Activated CD4-positive, CD25-positive, alpha-beta regulatory T cell treated with anti-CD3 and anti-CD28 coated beads, Interleukin-2, amount 50 U/mL, for 16 hours (primary cell): ENCODE measurements around the gene NRG2.

Experiments
- DNase-seq: peaks from one replicate; pipeline ENCODE4 v3.0.0-alpha.2; 2020; ENCODE audit warnings: low read depth, low spot score

NRG2 gene

DNA sequence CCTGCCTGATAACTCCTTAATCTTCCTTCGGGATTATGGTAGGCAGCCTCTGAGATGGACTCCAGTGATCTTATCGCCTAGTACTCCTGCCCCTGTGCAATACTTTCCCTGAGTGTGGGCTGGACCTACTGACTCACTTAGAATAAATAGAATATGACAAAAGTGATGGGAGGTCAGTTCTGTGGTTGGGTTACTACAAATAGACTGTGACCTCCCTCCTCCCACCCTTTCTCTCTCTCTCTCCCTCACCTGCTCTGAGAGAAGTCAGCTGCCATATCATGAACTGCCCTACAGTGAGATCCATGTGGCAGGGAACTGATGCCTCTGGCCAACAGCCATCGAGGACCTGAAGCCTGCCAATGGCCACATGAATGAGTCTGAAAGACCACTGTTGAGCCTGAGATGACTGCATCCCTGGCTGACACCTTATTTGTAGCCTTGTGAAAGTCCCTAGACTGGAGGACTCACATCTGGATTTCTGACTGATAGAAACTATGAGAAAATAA is 31.7 kb downstream of the NRG2 start:
- DNase-seq: no peak

GRCh38 chr5:140010798-140011197 is 32.3 kb downstream of the NRG2 start:
- DNase-seq: no peak

DNA sequence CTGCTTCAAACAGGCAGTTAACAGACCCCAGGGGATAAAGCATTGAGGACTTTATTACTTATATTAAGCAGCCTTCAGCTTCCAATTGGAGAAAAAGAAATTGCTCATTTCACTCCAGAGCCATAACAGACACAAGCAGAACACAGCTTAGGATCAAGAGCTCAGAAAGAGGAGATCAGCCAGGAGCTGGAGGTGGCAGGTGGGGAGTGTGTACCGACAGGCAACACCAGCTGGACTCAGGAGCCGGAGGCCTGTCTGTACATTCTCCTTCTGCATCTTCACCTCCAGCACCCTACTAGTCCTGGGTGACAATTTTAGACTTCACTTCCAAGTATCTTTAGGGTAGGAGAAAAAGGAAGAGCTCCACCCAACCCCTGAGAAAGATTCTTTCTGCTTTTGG is 35.8 kb downstream of the NRG2 start:
- no peak for DNase-seq

DNA sequence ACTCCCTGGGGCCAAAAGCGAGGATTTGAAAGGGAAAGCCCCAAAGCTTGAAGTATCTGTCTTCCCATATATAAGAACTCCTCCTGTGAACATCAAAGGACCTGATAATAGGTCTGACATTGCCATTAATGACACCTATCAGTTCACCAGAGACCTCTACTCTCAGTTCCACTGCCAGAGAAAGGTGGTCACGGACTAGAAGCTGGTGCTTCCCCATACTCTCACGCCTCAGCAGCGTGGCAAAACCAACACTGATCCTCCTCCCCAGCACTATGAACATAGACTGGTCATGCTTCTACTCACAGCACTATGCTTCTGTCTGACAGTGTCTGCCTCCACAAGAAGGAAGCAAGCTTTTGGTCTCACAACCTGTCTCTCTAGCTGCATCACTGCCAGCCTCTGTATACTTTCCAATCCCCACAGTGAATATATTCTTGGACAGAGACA is 37.9 kb downstream of the NRG2 start:
- no peak for DNase-seq

DNA sequence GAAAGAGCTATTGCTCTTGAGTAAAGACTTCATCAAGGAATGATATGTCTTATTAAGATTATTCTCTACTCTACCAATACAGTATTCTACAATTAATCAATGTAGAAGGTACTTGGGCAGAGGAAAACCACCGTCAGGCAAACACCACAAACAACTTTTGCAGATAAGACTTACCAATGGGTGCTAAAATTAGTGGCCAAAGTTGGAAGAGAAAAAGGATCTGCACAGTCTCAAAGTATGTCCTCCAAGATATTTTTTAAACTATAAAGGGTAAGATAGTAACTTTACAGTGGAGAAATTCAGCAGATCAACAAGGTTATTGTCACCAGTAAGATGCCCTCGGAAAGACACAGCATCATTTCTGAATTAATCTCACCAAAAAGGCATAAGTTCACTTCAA is 38.9 kb downstream of the NRG2 start:
- no peak for DNase-seq

DNA sequence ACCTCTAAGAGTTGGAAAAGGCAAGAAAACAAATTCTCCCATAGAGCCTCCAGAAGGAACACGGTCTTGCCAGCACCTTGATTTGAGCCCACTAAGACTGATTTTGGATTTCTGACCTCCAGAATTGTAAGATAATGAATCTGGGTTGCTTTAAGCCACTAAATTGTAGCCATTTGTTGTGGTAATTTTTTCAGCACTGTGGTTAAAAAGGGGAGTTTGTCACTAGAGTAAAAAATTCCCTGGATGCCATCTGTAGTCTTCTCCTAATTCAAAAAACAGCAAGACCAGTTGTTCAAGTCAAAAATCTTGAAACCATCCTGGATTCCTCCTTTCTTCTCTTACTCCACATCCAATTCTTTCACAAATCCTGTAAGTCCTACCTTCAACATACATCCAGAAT is 39.6 kb downstream of the NRG2 start:
- DNase-seq: no peak

GRCh38 chr5:140000332-140000731 is 42.8 kb downstream of the NRG2 start:
- DNase-seq: no peak

DNA sequence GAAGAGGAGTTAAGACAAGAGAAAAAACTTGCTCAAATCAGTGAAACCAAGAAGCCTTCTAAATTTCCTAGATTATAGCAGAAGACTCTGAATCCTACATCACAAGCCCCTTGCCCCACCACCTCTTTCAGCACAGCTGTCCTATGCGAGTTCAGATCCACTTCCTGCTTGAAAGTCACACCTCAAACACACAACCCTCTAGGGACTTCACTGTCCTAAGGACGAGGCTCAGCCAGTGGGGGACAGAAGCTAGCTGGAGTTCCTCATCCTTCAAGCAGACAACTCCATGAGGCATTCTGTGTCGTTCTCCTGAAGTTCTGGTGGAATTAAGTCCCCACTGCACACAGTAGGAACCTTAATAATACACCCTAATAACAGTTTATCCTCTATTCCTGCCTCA is 44.3 kb downstream of the NRG2 start:
- DNase-seq: no peak

DNA sequence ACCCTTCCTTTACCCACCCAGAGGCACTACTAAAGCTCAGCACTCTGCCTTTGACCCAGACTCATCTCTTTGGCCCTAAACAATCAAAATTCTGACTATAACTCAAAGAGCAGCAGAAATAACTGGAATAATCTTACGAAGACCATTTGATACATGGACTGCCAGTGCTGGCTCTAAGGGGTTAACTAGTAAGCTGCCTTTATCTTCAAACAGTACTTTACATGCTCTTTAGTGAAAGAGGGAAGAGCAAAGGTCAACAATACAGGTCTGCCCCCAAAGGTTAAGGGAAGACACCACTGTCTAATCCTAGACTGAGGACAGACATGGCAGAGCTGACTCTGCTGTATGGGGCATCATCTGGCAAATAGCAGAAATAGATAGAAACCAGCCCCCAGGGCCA is 45.8 kb downstream of the NRG2 start:
- DNase-seq: no peak

GRCh38 chr5:139995929-139996328 is 47.2 kb downstream of the NRG2 start:
- no peak for DNase-seq

- DNase-seq: no peak
These were observed 48.9 kb downstream of the NRG2 start for GRCh38 chr5:139994234-139994633.

DNA sequence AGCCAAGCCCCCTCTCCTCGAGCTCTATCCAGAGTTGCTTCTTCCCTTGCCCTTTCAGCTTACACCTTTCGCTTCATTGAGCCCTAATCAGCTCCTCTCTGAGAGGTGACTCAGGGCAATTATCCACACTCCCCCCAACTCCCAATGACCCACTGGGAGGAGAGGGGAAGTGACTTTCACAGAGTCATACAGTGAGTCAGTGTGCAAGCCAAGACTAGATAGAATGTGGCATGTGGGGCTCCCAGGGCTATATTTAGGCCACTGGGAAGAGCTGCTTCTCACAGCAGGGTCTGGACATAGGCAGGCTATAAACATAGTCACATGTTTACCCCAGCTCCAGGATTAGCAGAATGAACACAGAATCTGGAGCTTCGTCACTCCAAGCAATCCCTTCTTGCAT is 57.4 kb downstream of the NRG2 start:
- DNase-seq: no peak

- DNase-seq: no peak
These were observed 57.8 kb downstream of the NRG2 start for GRCh38 chr5:139985290-139985689.

DNA sequence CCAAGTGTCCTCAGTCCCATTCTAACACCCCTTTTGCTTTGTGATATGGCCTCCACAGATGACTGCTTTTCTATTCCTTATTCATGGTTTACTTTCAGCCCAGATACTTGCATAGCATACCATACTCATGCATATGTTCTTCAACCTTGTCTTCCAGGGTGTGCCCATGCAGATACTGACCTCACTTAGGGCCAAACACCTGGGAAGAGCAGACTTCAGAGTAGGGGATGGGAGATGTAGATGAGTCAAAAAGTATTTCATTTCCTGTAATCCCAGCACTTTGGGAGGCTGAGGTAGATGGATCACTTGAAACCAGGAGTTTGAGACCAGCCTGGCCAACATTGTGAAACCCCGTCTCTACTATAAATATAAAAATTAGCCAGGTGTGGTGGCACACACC is 58.3 kb downstream of the NRG2 start:
- no peak for DNase-seq

DNA sequence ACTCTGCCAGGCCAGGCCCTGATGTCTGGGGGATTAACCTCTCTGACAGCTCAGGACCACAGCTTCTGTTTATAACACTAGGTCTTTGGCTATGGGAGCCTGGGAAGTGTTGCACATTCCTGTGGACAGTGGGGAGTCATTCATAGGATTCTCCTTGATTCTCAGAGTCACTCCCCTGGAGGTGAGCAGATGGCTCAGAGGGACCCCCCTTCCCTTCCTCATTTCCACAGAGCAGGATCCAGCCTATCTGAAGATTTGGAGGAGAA is 60.2 kb downstream of the NRG2 start:
- no peak for DNase-seq

GRCh38 chr5:139982157-139982974 is 60.7 kb downstream of the NRG2 start:
- DNase-seq: no peak

GRCh38 chr5:139980765-139981164 is 62.3 kb downstream of the NRG2 start:
- DNase-seq: no peak

DNA sequence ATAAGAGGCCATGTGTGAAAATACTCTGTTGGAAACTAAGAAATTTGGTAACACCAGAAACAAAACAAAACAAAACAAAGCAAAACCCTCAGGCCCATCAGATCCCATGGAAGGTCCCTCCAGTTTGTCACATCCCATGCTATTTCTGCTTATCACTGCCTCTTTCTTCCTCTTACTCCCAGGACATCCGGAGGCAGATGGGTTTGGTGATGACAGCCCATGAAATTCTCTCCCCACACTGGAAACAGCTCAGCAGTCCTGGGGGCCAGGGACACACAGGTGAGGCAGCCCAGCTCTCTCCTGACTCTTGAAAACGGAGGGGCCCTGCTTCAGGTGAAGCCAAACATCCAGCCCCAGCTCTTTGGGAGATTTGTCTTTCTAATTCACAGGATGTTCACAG is 63.2 kb downstream of the NRG2 start:
- DNase-seq: no peak

DNA sequence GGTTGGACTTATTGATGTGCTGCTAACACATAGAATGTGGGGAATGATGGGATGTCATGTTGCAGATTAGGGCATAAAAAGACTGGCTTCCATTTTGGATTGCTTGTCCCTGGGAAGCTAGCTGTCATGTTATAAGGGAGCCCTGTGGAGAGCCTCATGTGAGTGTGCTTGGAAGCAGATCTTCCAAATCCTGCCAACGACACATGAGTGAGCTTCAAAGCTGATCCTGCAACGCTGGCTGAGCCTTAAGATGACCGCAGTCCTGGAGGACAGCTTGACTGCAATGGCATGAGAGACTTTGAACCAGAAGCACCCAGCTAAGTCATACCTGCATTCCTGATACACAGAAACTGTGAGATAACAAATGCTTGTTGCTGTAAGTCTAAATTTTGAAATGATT is 63.6 kb downstream of the NRG2 start:
- DNase-seq: no peak

- DNase-seq: no peak
These were observed 66.4 kb downstream of the NRG2 start for GRCh38 chr5:139976703-139977102.

DNA sequence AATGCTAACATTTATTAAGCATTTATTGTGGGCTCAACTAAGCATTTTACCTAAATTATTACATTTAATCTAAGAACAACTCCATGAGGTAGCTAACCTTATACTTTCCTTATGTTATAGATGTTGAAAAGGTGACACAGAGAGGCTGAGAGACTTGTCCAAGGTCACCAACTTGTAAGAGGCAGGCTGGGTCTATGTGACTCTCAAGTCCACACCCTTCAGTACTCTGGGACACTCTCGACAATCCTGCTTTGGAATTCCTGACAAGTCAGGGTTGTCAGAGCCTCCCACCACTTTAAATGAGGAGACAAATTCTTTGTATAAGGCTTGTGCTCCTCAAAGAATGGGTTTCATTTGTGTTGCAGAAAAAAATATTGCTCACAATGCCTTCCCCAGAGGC is 67.2 kb downstream of the NRG2 start:
- DNase-seq: no peak

DNA sequence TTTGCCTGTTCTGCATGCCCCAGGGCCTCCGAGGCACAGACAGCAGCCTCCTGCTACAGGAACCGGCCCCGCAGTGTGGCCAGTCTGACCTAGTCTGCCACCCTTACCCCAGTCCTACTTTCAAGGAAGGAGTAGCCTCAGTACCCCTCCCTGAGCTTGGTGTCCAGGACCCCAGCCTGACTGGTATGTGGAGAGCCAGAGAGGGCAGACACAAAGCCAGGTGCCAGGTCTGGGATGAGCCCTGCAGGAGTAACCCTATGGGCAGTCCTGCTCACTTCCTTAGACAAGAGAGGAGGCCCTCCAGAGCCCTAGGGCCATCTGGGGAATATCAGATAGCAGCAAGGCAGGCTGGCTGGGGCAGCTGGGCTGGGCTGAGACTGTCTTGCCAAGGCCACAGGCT is 67.8 kb downstream of the NRG2 start:
- no peak for DNase-seq

DNA sequence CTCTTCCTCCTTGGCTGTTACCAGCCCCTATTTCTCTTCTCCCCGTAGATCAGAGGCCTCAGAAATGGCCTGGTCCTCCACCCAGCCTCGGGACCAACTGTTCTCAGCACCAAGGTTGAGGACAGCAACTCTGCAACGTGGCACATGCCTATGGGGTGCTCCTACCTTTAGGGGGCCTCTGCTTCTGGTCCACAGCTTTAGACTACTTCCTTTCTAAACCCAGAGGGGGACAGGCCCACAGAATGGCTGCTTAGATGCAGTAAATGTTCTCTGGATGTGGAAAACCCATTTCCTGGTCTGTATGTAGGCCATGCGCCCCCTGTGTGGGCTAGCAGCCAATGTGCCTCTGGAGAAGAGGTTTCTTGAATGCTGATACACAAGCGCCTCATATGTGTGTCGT is 68.4 kb downstream of the NRG2 start:
- DNase-seq: no peak

- DNase-seq: no peak
These were observed 71.8 kb downstream of the NRG2 start for GRCh38 chr5:139971202-139971725.
